GM18498 (cell line): ENCODE data around the gene TTC28.
"Not testable (repeated sequence)": the region's sequence is repeated elsewhere in the genome, so short reads cannot be mapped to it uniquely, and the experiment has no call there.

Experiments
- ATAC-seq: cut with Tn5 transposase; IDR thresholded peaks from one replicate; pipeline ENCODE4 v1.9.1; 2021; ENCODE audit warnings: mild to moderate bottlenecking, moderate library complexity; ENCODE audit not compliant: unreplicated experiment

Gene TTC28

DNA sequence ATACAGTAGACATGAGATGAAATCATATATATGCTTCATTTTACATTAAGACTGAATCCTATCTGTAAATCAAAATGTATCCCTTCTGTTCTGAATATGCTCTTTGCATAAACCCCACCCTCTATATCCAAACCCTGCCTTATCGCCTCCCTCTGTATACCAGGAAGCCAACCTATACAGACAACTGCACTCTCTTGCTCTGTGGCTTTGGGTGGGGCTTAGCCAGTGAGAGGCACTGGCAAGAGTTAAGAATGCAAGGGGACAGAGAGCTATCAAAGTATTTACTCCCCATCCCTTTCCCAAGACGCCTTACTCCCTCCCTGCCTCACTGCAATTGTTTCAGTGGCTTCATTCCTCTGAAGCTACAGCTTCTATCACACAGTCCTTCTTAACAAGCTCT lies 309.8 kb downstream of the TTC28 start:
- no peak for ATAC-seq

- no peak for ATAC-seq
These were observed 312.8 kb downstream of the TTC28 start for GRCh38 chr22:28366856-28367255.

- ATAC-seq = no peak
These were observed 314.3 kb downstream of the TTC28 start for GRCh38 chr22:28365371-28365770.

GRCh38 chr22:28364105-28364504 lies 315.5 kb downstream of the TTC28 start:
- ATAC-seq = not testable (repeated sequence)

DNA sequence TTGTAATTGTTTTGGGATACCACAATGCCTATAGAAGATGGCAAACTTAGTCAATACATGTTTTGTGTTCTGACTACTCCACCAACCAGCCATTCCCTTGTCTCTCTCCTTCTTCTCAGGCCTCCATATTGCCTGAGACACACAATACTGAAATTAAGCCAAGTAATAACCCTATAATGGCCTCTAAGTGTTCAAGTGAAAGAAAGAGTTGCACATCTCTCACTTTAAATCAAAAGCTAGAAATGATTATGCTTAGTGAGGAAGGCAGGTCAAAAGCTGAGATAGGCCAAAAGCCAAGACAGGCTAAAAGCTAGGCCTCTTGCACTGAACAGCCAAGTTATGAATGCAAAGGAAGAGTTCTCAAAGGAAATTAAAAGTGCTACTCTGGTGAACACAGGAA lies 318.7 kb downstream of the TTC28 start:
- no peak for ATAC-seq

DNA sequence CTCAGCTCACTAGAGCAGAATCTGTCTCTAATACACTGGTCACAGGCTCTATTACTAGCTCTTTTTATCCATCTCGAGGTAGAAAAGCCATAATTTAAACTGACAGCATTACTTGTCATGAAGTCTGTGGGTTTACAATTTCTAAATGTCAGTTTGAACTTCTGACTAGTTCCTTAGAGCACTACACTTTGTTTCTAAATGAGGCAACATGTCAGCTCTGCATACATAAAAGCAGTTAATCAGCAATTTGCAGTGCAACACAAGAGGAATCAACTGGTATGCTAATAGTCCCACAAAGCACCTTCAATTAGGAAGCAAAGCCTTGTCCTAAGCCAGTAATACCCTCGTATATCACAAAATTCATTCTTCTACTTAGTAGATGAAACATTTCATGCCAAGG lies 321.3 kb downstream of the TTC28 start:
- no peak for ATAC-seq

- ATAC-seq = no peak
These were observed 322.4 kb downstream of the TTC28 start for GRCh38 chr22:28357193-28357592.

GRCh38 chr22:28351476-28351875 lies 328.2 kb downstream of the TTC28 start:
- no peak for ATAC-seq

DNA sequence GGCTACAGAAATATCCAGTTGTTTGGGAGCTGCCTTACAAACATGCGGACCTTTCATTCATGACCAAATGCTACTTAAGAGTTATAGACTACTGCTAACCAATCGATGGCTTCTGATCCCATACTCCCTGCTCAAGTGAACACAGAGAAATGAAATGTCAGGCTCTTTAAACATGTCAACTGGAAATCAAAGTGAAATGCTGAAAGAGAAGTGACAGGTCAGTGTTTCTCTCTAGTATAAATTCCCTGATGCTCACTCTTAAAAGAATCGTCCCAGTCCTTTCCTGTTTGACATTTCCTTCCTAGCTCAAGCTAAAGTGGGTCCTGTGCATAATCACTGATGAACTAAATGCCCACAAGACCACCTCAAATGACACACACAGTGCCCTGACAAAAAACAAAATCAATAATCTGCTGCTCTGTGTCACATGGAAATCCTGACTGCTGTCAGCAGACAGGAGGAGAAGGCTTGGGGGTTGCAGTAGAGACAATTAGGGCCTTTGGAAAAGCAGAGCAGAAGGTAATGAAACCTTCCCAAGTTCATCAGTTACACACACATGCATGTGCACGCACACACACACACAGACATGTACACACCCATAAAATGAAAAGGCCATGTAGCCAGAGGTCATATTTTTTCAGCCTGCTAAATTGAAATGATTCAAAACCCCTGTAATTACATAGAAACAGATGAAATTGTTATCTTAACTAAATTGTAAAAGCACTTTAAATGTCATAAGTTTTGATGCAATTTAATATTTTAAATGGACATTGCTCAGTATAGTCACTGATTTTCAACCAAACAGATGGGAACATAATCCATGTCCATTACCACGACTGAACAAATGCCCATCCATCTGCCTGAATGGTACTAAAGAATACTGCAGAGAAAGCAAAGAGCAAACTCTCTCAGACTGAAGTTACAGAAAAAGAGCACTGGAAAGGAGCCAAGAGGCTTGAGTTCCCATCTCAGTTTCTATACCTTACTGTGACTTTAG lies 330.7 kb downstream of the TTC28 start:
- ATAC-seq = no peak

GRCh38 chr22:28346308-28346707 lies 333.3 kb downstream of the TTC28 start:
- no peak for ATAC-seq

- ATAC-seq = no peak
These were observed 334.5 kb downstream of the TTC28 start for GRCh38 chr22:28344918-28345703.

- ATAC-seq = no peak
These were observed 338.6 kb downstream of the TTC28 start for GRCh38 chr22:28341001-28341400.

- ATAC-seq = no peak
These were observed 346.6 kb downstream of the TTC28 start for GRCh38 chr22:28333088-28333487.

DNA sequence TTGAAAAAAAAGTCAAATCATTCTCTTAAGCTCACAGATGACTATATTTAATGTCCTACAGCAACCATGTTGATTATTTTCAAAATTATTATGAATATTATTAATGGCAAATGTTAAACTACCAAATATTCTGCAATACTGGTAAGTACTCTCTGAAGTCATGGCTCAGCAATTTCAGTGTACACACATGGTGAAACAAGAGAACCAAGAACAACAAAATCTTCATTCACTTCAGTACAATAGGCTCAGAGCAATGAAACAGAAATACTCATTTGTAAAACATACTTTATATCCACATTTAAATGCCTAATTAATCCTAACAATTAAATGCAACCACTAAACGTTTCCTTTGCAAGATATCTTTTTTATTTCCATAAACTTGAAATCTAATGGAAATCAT lies 347.2 kb downstream of the TTC28 start:
- ATAC-seq = no peak

DNA sequence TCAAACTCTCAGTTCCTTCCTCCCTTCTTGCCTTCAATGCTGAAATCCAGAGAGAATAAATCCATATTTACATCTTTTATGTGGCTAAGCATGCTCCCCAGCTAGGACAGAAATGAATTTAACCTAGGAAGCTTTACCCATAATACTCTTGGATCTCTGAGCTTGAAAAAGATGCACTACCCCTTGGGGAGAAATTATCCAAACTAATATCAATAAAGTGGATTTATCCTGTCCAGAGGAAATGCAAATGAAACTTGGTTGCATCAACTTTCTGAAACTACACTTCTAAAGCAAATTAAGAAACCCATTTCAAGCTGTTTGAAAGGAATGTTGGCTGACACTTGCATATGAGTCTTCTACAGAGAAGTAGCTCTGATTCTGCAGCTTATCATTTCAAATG lies 347.9 kb downstream of the TTC28 start:
- no peak for ATAC-seq

DNA sequence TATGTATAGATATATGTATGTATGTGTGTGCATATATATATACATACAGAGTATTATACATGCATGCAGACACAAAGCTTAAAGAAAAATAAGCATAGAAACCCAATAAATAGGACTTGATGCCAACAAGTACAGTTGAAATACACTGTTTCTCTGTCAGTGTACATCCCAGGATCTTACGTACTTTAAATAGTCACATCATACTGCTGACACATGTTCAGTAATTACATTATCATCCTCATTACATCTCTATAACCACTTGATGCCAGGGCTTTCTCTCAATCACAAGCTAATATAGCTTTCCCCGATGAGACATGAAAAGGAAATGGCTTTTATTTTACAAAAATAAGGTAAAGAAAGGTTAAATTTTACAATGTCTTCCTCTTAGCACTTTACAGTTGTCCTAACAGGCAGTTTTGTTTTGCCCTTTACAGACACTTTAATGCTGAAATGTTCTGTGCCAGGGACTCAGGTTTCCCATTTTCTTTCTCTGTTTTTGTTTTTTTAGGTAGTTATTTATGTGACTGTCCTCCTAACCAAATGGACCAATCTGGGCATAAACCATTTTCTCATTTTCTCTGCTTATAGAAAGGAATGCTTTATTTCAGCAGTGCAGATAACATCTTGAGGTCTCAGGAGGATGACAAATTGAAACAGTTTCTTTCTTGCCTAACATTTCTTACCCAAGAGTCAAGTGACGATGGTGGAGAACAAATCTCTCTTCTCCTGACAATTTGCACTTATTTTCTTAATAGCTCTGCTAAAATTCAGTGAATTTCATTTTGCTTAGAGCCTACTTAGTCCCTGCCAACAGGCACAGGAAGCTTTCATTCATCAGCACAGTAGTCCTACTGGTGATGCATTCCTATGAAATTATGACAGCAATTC lies 350.2 kb downstream of the TTC28 start:
- ATAC-seq = no peak

- ATAC-seq = no peak
These were observed 350.9 kb downstream of the TTC28 start for GRCh38 chr22:28328756-28329155.

DNA sequence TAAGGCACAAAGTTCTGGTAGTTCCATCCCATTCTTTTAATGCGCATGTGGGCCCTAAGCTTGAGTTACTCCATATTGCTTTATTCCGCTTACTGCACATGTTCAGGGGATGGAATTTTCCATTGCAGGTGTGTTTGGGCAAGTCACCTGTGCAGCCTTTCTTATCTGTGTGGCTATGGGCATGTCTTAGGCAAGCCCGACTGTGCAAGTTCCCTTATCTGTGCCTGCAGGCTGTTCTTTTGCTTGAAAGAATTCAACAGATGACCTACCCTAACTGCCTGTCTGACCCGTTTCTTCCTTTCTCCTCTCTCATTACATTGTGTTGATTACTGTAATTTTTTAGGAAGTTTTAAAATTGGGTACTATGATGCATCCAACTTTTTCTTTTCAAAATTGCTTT lies 363.6 kb downstream of the TTC28 start:
- ATAC-seq = no peak

DNA sequence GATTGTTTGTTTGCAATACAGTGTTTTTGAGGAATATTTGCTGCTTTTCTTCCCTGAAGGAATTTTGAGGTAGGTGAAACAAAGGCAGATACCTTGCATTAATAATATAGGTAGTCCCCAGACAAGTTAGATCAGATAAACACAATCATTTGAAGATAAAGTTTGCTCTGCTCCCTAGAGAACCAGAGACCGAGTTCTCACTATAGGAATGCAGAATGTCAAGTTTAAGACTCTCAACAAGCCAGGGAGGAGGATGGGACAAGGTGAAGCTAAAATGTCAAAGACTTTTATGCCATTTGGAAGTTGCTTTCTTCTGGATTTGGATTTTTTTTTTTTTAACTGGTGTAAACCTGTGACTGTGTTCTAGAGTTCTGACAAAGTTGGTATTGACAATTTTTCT lies 364.7 kb downstream of the TTC28 start:
- no peak for ATAC-seq

GRCh38 chr22:28310299-28310698 lies 369.3 kb downstream of the TTC28 start:
- no peak for ATAC-seq

- ATAC-seq = no peak
These were observed 379.9 kb downstream of the TTC28 start for GRCh38 chr22:28299753-28300152.
